MM.1S (cell line): ENCODE data around the gene FLT4.

ENCODE experiments used
- EZH2 ChIP-seq: fragments of 300-600 bp; sonication (generic); optimal IDR thresholded peaks from 2 replicates; pipeline ENCODE3; 2017; ENCODE audit warnings: low read depth, mild to moderate bottlenecking, antibody characterized with exemption, low read length, mixed read lengths
- EZH2phosphoT487 ChIP-seq: fragments of 300-600 bp; sonication (generic); IDR thresholded peaks from 2 replicates; pipeline ENCODE4 v1.6.1; 2018; ENCODE audit warnings: antibody characterized with exemption, low read length
- TF ChIP-seq, protein P1 (sequence below): fragments of 300-600 bp; sonication (generic); IDR thresholded peaks from 2 replicates; pipeline ENCODE4 v1.5.1; 2016; ENCODE audit warnings: antibody characterized with exemption, low read length, mixed read lengths

GRCh38 chr5:180652346-180652745 is 2.9 kb upstream of the FLT4 start:
- TF ChIP-seq EZH2phosphoT487 (no peak), EZH2 (no peak)
- TF ChIP-seq, protein P1, sequence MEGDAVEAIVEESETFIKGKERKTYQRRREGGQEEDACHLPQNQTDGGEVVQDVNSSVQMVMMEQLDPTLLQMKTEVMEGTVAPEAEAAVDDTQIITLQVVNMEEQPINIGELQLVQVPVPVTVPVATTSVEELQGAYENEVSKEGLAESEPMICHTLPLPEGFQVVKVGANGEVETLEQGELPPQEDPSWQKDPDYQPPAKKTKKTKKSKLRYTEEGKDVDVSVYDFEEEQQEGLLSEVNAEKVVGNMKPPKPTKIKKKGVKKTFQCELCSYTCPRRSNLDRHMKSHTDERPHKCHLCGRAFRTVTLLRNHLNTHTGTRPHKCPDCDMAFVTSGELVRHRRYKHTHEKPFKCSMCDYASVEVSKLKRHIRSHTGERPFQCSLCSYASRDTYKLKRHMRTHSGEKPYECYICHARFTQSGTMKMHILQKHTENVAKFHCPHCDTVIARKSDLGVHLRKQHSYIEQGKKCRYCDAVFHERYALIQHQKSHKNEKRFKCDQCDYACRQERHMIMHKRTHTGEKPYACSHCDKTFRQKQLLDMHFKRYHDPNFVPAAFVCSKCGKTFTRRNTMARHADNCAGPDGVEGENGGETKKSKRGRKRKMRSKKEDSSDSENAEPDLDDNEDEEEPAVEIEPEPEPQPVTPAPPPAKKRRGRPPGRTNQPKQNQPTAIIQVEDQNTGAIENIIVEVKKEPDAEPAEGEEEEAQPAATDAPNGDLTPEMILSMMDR, result no peak
